A673 (cell line): ENCODE data around the gene ANKMY2. TPM values are rescaled to one million over a fixed set of nuclear protein-coding genes. Genes with fewer than 3 reads are reported as not detected.

ENCODE experiments used
- BruUV-seq: library from RNA; stranded (reverse); fragments of 400-500 nt; replicated peaks from 2 replicates; lab custom pipeline; 2021; lab: Mats Ljungman, UMichigan
- CTCF ChIA-PET: fragments of 300-600 bp; sonication (Branson Sonifier 250); formaldehyde crosslinking; loops from one replicate; lab custom pipeline; 2022; ENCODE audit warnings: antibody characterized with exemption; lab: Charles Lee
- POLR2A ChIA-PET: fragments of 300-600 bp; sonication (Branson Sonifier 250); formaldehyde crosslinking; loops from one replicate; lab custom pipeline; 2022; ENCODE audit warnings: antibody characterized with exemption; ENCODE audit not compliant: low non-redundant PET; lab: Charles Lee
- DNase-seq: peaks from one replicate; pipeline ENCODE4 v3.0.0-alpha.2; 2015; ENCODE audit warnings: low spot score
- H3K27ac ChIP-seq: fragments of 200-600 bp; sonication (generic); 2 replicates; pipeline ENCODE4 v1.5.1; 2016; ENCODE audit warnings: mixed run types, low read depth, mild to moderate bottlenecking, mixed read lengths, antibody characterized with exemption, low read length; ENCODE audit not compliant: poor library complexity, severe bottlenecking
- H3K27me3 ChIP-seq: fragments of 200-600 bp; sonication (generic); replicated peaks from 2 replicates; pipeline ENCODE4 v1.6.1; 2017; ENCODE audit warnings: mixed run types, low read depth, mild to moderate bottlenecking, mixed read lengths, antibody characterized with exemption, low read length; ENCODE audit not compliant: insufficient read depth, poor library complexity
- H3K36me3 ChIP-seq: fragments of 200-600 bp; sonication (generic); 2 replicates; pipeline ENCODE4 v1.6.1; 2016; ENCODE audit warnings: mixed run types, mild to moderate bottlenecking, mixed read lengths, antibody characterized with exemption, low read length; ENCODE audit not compliant: insufficient read depth, poor library complexity, severe bottlenecking
- H3K4me1 ChIP-seq: fragments of 200-600 bp; sonication (generic); 2 replicates; pipeline ENCODE4 v1.6.1; 2017; ENCODE audit warnings: mixed run types, mild to moderate bottlenecking, mixed read lengths, antibody characterized with exemption, low read length; ENCODE audit not compliant: insufficient read depth, poor library complexity, severe bottlenecking
- H3K4me3 ChIP-seq: fragments of 200-600 bp; sonication (generic); 2 replicates; pipeline ENCODE4 v1.5.1; 2016; ENCODE audit warnings: low read depth, mixed run types, mild to moderate bottlenecking, mixed read lengths, low read length; ENCODE audit not compliant: poor library complexity, severe bottlenecking
- H3K9me3 ChIP-seq: fragments of 200-600 bp; sonication (generic); 2 replicates; pipeline ENCODE4 v1.6.1; 2016; ENCODE audit warnings: mixed run types, low read depth, mild to moderate bottlenecking, mixed read lengths, antibody characterized with exemption, low read length; ENCODE audit not compliant: poor library complexity, severe bottlenecking
- CTCF ChIP-seq: fragments of 300-800, 200-600 bp; sonication (generic); conservative IDR thresholded peaks from 2 replicates; pipeline ENCODE4 v1.5.1; 2017; ENCODE audit warnings: low read depth, mild to moderate bottlenecking, antibody characterized with exemption, low read length, moderate library complexity, mixed read lengths
- EZH2 ChIP-seq: fragments of 200-600 bp; sonication (generic); IDR thresholded peaks from 2 replicates; pipeline ENCODE4 v1.6.1; 2017; ENCODE audit warnings: borderline replicate concordance, low read depth, mild to moderate bottlenecking, mixed read lengths, antibody characterized with exemption, low read length; ENCODE audit not compliant: poor library complexity, severe bottlenecking
- intact Hi-C: fragments of 100-400 bp; cut with micrococcal nuclease; formaldehyde crosslinking; loops from one replicate; pipeline ENCODE4 v1.10.0; 2022; ENCODE audit not compliant: unreplicated experiment
- total RNA-seq: library from RNA; stranded (reverse); gene quantifications from 2 replicates; pipeline ENCODE4 v1.2.3, GENCODE V29; 2021

Gene ANKMY2
- total RNA-seq, 1 experiment from 2014 or later = 24.3 TPM

DNA sequence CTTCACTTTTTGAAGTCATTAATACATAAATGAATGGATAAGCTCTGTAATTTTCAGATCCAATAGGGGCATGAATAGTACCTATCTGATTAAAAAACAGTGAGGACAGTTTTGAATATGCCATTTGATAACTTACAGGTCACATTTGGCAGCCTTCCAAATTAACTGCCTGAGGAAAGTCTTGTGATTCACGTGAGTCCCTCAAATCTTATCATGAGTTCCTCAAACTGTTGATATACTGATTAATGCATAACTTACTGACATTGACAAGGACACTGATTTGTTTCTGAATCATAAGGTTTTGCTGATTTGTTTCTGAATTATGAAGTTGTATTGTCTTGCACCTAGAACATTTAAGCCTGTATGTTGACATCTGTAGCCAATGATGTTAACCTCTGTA lies 55.1 kb downstream of the ANKMY2 start:
- ChIA-PET CTCF (interaction anchor here (0.7 kb wide), 1 partner anchor 147 kb away, joined by 3 read pairs; no protein-coding TSS in a partner anchor), POLR2A (interaction anchor here (0.7 kb wide), 1 partner anchor 37 kb away, joined by 10 read pairs; no protein-coding TSS in a partner anchor)
- TF ChIP-seq CTCF = no peak
- TF ChIP-seq EZH2 = no peak
- H3K4me1 ChIP-seq = peaks cover 39% of the 10 kb centered on the region
- no peaks in the 10 kb centered on the region for H3K27me3 ChIP-seq
- peak; percentile 42 for DNase-seq
- H3K4me3 ChIP-seq = no peak overlapping the region
- H3K27ac ChIP-seq = no peak overlapping the region
- BruUV-seq = no TSS peak
- no peaks in the 10 kb centered on the region for H3K9me3 ChIP-seq
- H3K36me3 ChIP-seq = no peaks in the 10 kb centered on the region
- intact Hi-C loops = no loop called here

DNA sequence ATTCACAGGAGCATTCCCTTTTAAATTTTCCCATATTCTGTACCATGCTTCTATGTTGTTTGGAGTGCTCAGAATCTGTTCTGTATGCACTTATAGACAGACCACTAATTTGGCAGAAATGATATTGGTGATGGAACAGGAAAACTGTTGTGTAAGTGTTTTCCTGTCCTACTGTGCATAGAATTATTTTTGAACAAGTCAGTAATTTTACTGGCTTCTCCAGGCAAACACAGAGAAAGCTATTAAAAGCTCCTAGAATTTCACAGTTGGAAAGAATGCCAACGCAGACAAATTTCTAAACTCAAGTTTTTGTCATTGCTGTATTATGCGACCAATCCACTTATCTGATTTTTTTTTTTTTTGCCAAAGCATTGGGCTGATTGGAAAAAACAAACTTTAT lies 55.7 kb downstream of the ANKMY2 start:
- Histone ChIP-seq H3K27me3 (no peaks in the 10 kb centered on the region), H3K4me3 (no peak overlapping the region), H3K27ac (peak overlapping the region; percentile 39), H3K9me3 (no peaks in the 10 kb centered on the region), H3K4me1 (peaks cover 39% of the 10 kb centered on the region), H3K36me3 (no peaks in the 10 kb centered on the region)
- DNase-seq = peak; percentile 89
- CTCF ChIA-PET = interaction anchor here (0.7 kb wide), 1 partner anchor 148 kb away, joined by 3 read pairs; no protein-coding TSS in a partner anchor
- intact Hi-C loops = no loop called here
- no TSS peak for BruUV-seq
- POLR2A ChIA-PET = no interaction called here
- TF ChIP-seq EZH2 (no peak), CTCF (no peak)

DNA sequence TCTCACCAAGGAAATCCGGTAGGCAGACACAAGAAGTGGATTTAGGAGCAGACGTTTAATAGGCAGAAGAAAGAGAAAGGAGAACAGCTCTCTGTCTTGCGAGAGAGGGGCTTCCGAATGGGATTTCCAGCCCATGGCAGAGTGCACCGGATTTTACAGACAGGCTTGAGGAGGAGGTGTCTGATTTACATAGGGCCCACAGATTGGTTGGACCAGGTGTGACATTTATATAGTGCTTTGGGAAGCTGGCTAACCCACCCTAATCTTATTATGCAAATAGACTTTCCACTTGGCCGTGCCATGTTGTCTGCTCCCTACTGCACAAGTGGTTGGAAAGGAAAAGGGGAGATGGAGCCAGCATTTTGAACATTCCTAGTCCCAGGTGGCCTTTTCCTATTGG lies 57.8 kb downstream of the ANKMY2 start:
- Histone ChIP-seq H3K36me3 (no peaks in the 10 kb centered on the region), H3K27ac (peak overlapping the region; percentile 36), H3K4me3 (peak overlapping the region; percentile 22), H3K4me1 (peaks cover 39% of the 10 kb centered on the region), H3K9me3 (no peaks in the 10 kb centered on the region), H3K27me3 (no peaks in the 10 kb centered on the region)
- BruUV-seq = no TSS peak
- DNase-seq = peak; percentile 86
- ChIA-PET CTCF (interaction anchor here (1.0 kb wide), 1 partner anchor 23 kb away, joined by 4 read pairs; no protein-coding TSS in a partner anchor), POLR2A (no interaction called here)
- intact Hi-C loops = no loop called here
- TF ChIP-seq CTCF = no peak
- no peak for TF ChIP-seq EZH2
